GM12878 (cell line): Measurements from ENCODE around the gene VTN.

ENCODE experiments used
- CREM ChIP-seq: IDR thresholded peaks from 2 replicates; pipeline ENCODE4 v1.6.1; 2014; ENCODE audit warnings: antibody characterized with exemption, low read depth
- EP300 ChIP-seq, 2 experiments: fragments of 150-350 bp in 1 of 2; IDR thresholded peaks; 2 replicates each; pipeline ENCODE4 v1.6.1; 2011 to 2012; ENCODE audit warnings: low read depth in 2 of 2, low read length in 2 of 2, borderline replicate concordance in 1 of 2, improper control_type of control experiment in 1 of 2, inconsistent platforms in 1 of 2; ENCODE audit not compliant: control insufficient read depth in 1 of 2
- JUND ChIP-seq: IDR thresholded peaks from 2 replicates; pipeline ENCODE4 v1.6.1; 2012; ENCODE audit warnings: low read depth, mild to moderate bottlenecking, low read length, improper control_type of control experiment, moderate library complexity
- NKRF ChIP-seq: fragments of 450-650 bp; conservative IDR thresholded peaks from 2 replicates; pipeline ENCODE4 v1.6.1; 2017; ENCODE audit warnings: mild to moderate bottlenecking, moderate library complexity
- NR2C2 ChIP-seq: IDR thresholded peaks from 2 replicates; pipeline ENCODE4 v1.6.1; 2011; ENCODE audit warnings: borderline replicate concordance, low read depth; ENCODE audit not compliant: control insufficient read depth, insufficient read length
- POLR2A ChIP-seq: IDR thresholded peaks from 2 replicates; pipeline ENCODE4 v1.6.1; 2011; ENCODE audit warnings: low read depth, mild to moderate bottlenecking, low read length
- POLR2AphosphoS2 ChIP-seq: IDR thresholded peaks from 2 replicates; pipeline ENCODE4 v1.6.1; 2011; ENCODE audit warnings: low read depth, mild to moderate bottlenecking, low read length, improper control_type of control experiment, moderate library complexity
- POLR2AphosphoS5 ChIP-seq: IDR thresholded peaks from 2 replicates; pipeline ENCODE4 v1.6.1; 2011; ENCODE audit warnings: mild to moderate bottlenecking, low read length, inconsistent platforms
- RCOR1 ChIP-seq: conservative IDR thresholded peaks from 2 replicates; pipeline ENCODE4 v1.6.1; 2012; ENCODE audit warnings: low read depth, low read length, improper control_type of control experiment
- RFX5 ChIP-seq: IDR thresholded peaks from 2 replicates; pipeline ENCODE4 v1.6.1; 2011; ENCODE audit warnings: low read depth, low read length, improper control_type of control experiment
- SKIL ChIP-seq: fragments of 450-650 bp; IDR thresholded peaks from 2 replicates; pipeline ENCODE4 v1.6.1; 2017; ENCODE audit warnings: mild to moderate bottlenecking, low read depth, inconsistent platforms; ENCODE audit not compliant: poor library complexity, severe bottlenecking
- ZNF217 ChIP-seq: fragments of 450-650 bp; IDR thresholded peaks from 2 replicates; pipeline ENCODE4 v1.6.1; 2017; ENCODE audit warnings: antibody characterized with exemption, mild to moderate bottlenecking
- TF ChIP-seq, protein P1 (sequence below), 3 experiments: IDR thresholded peaks in 2 of 3; conservative IDR thresholded peaks in 1 of 3; 2 replicates each; pipeline ENCODE4 v1.5.1; 2011; ENCODE audit warnings: low read depth in 3 of 3, low read length in 3 of 3, mild to moderate bottlenecking in 3 of 3, control low read depth in 2 of 3, moderate library complexity in 2 of 3, inconsistent platforms in 1 of 3, mixed read lengths in 1 of 3; ENCODE audit not compliant: control insufficient read depth in 2 of 3, insufficient read depth in 1 of 3; ENCODE audit errors: extremely low read depth in 1 of 3

- TF ChIP-seq, protein P1, sequence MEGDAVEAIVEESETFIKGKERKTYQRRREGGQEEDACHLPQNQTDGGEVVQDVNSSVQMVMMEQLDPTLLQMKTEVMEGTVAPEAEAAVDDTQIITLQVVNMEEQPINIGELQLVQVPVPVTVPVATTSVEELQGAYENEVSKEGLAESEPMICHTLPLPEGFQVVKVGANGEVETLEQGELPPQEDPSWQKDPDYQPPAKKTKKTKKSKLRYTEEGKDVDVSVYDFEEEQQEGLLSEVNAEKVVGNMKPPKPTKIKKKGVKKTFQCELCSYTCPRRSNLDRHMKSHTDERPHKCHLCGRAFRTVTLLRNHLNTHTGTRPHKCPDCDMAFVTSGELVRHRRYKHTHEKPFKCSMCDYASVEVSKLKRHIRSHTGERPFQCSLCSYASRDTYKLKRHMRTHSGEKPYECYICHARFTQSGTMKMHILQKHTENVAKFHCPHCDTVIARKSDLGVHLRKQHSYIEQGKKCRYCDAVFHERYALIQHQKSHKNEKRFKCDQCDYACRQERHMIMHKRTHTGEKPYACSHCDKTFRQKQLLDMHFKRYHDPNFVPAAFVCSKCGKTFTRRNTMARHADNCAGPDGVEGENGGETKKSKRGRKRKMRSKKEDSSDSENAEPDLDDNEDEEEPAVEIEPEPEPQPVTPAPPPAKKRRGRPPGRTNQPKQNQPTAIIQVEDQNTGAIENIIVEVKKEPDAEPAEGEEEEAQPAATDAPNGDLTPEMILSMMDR (IDR thresholded peaks at IDR 0.05 in 2 of 3, conservative IDR thresholded peaks at IDR 0.05 in 1 of 3; ENCODE audit: control insufficient read depth in 2 of 3, extremely low read depth in 1 of 3, insufficient read depth in 1 of 3, low read depth in 3 of 3, low read length in 3 of 3): no peak
- TF ChIP-seq ZNF217: no peak
- no peak for TF ChIP-seq JUND
- TF ChIP-seq POLR2AphosphoS5: no peak
- TF ChIP-seq POLR2AphosphoS2: no peak
- TF ChIP-seq EP300 (IDR thresholded peaks at IDR 0.05; ENCODE audit: borderline replicate concordance in 1 of 2, control insufficient read depth in 1 of 2, low read depth in 2 of 2, low read length in 2 of 2): no peak
- no peak for TF ChIP-seq NKRF
- TF ChIP-seq POLR2A: no peak
- TF ChIP-seq RCOR1: no peak
- no peak for TF ChIP-seq RFX5
- TF ChIP-seq NR2C2: no peak
- TF ChIP-seq CREM: no peak
- TF ChIP-seq SKIL: no peak
These were observed 45.8 kb upstream of the VTN start for GRCh38 chr17:28415886-28416285.
